HG03103 (cell line): ENCODE results near the gene ASIP.
"Not testable (repeated sequence)": the region's sequence is repeated elsewhere in the genome, so short reads cannot be mapped to it uniquely, and the experiment has no call there.

Source experiments
- ATAC-seq: cut with Tn5 transposase; IDR thresholded peaks from one replicate; pipeline ENCODE4 v1.9.1; 2021; ENCODE audit warnings: low read depth; ENCODE audit not compliant: unreplicated experiment

Gene ASIP

GRCh38 chr20:34282041-34282440 is 40.8 kb downstream of the ASIP start:
- ATAC-seq, result no peak

GRCh38 chr20:34283844-34284243 is 42.6 kb downstream of the ASIP start:
- ATAC-seq, result no peak

DNA sequence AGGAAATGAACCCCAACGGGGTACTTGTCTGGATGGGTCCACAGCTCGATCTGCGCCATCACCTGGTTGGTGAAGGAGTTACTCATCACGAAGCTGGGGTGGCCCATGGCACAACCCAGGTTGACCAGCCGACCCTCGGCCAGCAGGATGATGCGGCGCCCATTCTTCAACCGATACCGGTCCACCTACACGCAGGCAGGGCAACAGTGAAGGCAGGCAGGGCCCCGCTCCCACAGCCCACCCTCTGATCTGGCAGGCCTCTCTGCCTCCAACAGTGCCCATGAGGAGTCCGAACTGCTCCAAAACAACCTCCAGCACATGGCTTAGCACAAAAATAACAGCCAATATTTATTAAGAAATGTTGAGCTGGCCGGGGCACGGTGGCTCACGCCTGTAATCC is 44.2 kb downstream of the ASIP start:
- ATAC-seq, result no peak

GRCh38 chr20:34287500-34287899 is 46.3 kb downstream of the ASIP start:
- ATAC-seq, result not testable (repeated sequence)

GRCh38 chr20:34290471-34290870 is 49.2 kb downstream of the ASIP start:
- ATAC-seq, result no peak

- no peak for ATAC-seq
Observed at GRCh38 chr20:34292496-34292895, 51.3 kb downstream of the ASIP start.

DNA sequence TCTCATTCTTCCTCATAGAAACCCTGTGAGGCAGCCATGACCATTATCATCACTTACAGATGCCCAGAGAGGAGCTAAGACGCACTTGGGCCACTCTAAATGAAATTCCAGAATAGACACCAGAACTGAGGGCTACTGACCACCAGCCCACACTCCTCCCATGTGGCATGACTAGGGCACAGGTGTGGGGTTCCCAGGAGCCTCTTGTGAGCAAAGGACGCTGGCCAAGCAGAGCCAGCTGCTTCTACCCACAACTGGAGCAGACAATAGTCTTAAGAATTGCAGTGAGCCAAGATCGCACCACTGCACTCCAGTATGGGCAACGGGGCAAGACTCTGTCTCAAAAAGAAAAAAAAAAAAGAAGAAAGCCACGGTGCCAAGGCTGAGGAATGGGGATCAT is 51.9 kb downstream of the ASIP start:
- no peak for ATAC-seq

- no peak for ATAC-seq
Observed at GRCh38 chr20:34293589-34293988, 52.4 kb downstream of the ASIP start.

DNA sequence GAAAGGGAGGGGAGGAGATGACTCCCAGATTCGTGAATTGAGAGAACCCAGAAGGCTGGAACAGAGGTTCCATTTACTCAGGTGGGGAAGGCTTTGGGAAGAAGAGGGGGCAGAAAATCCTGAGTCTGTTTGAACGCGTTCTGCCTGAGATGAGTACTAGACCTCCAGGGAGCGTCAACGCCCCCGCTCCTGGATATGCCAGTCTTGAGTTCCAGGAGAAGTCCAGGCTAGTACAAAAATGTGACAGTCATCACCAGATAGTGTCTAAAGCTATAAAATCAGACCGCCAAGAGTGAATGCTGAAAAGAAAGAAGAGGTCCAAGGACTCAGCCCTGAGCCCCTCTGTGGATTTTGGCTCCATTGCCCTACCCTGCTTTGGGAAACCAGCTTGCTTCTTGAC is 53.3 kb downstream of the ASIP start:
- no peak for ATAC-seq

DNA sequence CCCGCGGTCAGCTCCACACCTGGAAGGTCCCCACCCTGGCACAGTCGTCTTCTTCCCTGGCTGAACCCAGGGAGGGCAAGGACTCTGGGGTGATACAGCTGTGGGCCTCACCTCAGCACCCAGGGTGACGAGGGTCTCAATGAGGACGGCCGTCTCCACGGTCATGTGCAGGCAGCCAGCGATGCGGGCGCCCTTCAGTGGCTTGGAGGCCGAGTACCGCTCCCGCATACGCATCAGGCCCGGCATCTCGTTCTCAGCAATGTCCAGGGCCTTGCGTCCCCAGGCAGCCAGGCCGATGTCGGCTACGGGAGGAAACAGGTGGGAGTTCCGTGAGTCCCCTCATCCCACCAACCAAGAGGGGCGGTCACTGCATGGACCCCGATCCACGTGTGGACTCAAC is 54.1 kb downstream of the ASIP start:
- no peak for ATAC-seq

- ATAC-seq, result no peak
Observed at GRCh38 chr20:34296468-34296867, 55.2 kb downstream of the ASIP start.

DNA sequence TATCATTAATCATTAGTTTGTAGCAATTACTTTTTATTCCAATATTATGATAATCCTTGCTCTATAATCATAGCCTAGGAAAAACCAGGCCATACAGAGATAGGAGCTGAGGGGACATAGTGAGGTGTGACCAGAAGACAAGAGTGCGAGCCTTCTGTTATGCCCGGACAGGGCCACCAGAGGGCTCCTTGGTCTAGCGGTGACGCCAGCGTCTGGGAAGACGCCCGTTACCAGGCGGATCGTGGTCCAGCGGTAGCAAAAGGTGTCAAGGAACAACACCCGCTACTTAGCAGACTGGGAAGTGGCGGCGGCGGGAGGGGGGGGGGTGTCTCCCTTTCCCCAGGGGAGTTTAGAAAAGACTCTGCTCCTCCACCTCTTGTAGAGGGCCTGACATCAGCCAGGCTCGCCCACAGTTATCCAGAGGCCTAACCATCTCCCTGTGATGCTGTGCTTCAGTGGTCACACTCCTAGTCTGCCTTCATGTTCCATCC is 57.1 kb downstream of the ASIP start:
- not testable (repeated sequence) for ATAC-seq

DNA sequence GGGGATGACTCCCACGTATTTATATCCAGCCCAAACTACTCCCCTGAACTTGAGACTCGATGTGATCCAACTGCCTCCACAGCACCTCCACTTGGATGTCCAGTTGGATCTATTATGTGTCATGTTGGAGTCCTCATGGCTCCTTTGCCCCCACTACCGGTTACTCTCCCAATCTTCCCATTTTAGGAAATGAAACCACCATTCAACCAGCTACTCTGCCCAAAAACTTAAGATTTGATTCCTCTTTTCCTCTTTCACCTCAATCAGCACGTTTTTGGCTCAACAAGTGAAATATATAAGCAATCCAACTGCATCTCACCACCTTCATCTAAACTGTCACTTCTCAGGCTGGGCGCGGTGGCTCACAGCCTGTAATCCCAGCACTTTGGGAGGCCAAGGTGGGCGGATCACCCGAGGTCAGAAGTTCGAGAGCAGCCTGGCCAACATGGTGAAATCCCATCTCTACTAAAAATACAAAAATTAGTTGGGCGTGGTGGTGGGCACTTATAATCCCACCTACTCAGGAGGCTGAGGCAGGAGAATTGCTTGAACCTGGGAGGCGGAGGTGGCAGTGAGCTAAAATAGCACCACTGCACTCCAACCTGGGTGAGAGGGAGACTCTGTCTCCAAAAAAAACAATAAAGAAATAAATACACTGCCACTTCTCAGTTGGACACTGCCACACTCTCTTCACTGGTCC is 58.5 kb downstream of the ASIP start:
- no peak for ATAC-seq

DNA sequence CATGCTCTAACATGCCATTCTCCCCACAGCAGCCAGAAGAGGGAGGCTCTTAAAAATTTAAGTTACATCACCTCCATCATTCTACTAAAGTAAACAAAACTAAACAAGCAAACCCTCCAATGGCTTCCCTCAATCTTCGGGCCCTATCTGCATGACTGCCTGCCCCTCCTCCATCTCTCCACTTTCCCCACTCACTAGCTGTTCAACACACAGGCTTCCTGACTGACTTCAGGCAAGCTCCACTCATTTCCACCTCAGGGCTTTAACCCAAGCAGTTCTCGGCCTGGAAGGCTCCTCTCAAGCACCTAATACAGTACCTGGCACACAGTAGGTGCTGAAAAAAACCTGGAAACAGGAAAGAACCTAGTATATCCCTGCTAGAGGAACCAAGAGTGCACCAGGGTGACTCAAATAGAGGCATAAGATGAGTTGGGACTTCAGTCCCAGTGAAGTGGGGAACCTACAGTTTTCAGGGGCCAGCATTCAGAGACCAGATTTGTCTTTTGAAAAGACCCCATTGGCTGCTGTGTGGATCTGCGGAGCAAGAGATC is 59.1 kb downstream of the ASIP start:
- ATAC-seq, result no peak

DNA sequence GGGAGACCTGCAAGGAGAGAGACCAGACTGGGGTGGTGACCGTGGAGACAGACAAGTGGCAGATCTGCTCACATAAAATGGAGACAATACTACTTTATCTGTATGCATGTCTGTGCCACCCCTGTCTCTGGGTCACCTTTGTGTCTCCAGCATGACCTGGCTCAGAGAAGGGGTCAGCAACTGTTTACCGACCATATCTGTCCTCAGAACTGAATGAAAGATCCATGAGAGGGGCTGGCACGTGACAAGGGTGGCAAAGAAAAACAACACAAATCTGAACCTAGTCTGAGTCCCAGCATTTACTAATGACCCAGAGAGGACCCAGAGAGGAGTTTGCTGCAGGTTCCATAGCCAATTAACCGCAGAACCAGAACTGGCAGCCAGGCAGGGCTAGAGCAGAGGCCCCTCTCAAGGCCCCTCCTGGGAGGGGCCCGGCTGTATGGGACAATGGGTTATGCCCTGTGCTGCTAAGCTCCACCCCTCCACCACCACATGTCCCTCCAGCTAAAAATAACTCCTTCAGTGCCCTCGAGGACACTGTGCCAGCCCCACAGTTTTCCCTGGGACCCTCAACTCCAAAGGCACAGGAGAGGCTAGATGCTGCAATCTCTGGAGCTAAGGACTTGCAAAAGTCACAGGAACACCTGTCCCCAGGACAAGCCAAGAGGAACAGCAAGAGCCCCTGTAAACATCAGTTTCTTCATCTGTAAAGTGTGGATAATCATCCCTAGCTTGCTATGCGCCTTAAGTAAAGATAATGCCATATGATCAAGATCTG is 59.8 kb downstream of the ASIP start:
- ATAC-seq, result no peak

DNA sequence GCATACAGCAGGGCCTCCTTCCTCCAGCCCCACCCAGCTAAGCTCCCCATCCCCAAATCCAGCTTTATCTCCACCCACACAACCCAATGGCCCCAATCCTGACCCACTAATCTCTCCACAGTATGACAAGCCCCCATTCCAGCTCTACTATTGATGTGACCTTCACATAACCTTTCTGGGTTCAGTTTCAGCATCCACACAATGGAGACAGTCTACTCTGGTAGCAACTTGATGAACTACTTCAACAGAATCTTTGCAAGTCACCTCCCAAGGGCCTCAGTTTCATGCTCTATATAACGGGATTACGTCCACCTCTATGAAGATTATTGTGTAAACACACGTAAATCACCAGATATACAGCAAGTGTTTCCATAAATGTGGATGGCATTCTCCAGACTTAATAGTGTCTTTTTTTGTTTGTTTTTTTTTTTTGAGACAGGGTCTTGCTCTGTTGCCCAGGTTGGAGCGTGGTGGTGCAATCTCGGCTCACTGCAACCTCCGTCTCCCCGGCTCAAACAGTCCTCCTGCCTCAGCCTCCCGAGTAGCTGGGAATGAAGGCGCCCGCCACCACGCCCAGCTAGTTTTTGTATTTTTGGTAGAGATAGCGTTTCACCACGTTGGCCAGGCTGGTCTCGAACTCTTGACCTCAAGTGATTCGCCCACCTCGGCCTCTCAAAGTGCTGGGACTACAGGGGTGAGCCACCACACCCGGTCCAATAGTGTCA is 60.5 kb downstream of the ASIP start:
- no peak for ATAC-seq

GRCh38 chr20:34302312-34302722 is 61.1 kb downstream of the ASIP start:
- ATAC-seq, result no peak

DNA sequence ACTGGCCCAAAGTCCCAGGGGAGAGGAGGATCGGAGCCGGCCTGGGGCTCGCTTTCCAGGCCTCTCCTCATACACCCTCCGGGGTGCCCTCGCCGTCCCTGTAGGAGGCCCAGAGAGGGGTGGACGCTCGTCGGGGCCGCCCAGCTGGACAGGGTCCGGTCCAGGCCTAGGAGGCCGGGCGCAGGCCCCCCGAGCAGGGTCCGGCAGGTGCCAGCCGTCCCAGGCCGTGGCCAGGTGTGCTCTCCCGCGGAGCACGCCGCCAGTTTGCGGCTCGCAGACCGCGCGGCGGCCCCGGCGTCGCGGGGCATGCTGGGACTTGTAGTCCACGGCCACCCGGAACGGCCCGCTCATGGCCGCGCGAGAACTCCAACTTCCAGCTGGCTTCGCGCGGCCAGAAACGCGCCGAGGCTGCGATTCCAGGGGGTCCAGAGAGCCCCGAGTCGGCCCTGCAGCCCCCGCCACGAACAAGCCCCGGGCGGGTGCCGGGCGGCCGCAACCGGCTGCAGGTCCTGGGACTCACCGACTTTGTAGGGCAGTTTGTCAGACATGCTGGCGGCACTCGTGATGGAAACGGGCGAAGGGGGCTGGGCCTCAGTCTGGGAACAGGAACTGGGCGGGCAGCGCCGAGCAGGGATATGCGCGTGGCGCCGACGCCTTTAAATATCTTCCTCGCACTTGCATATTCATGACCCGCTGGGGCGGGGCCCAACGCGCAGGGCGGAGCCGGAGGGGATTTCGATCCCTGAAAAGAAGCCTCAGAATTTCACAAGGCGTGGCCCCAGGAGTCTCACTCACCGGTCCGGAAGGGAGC is 61.7 kb downstream of the ASIP start, which contains the start of gene AHCY:
TSS of gene AHCY (minus strand) at position 633 of the 811 bp plus-strand sequence. CDS start at position 548, 85 bp downstream.
- peak; percentile 84 for ATAC-seq

DNA sequence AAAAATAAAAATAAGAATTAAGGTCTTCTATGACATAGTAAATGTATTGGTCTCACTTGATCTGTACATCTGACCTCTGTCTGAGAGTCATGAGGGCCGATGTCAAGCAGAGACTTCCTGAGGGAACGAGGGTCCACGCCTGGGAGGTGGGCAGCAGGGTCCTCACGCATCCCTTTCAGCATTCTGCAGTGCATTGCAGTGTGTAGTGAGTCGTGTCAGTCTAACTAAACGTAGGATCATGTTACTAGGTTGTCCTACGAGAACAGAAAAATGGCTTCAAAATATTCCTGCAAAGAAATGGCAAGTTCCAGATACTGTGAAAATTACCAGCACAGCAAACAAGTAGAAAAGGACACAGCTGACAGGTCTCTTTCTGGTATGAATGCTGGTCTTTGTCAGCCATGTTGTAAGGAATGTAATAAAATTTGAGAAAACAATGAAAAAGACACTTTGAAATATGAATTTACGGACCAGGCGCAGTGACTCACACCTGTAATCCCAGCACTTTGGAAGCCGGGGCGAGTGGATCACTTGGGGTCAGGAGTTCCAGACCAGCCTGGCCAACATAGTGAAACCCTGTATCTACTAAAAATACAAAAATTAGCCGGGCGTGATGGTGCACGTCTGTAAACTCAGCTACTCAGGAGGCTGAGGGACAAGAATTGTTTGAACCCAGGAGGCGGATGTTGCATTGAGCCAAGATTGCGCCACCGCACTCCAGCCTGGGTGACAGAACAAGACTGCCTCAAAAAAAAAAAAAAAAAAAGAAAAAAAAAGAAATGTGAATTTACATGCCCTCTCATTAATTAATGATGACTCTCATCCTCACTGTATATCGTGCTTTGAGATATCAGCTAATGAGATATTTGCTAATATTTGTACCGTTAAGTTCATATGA is 64.4 kb downstream of the ASIP start:
- ATAC-seq, result no peak
